GM12878 (cell line): ENCODE data around the gene ANKRD13A. TPM values are rescaled to one million over a fixed set of nuclear protein-coding genes. Genes with fewer than 3 reads are reported as not detected.

Experiments
- ATAC-seq: fragments of 200-7000 bp; cut with Tn5 transposase; 3 replicates; pipeline ENCODE4 v1.9.1; 2020; ENCODE audit warnings: mild to moderate bottlenecking, moderate library complexity
- BruUV-seq: library from RNA; stranded (reverse); fragments of 400-500 nt; replicated peaks from 2 replicates; lab custom pipeline; 2021; lab: Mats Ljungman, UMichigan
- CTCF ChIA-PET: fragments of 300-600 bp; sonication (Branson Sonifier 250); formaldehyde crosslinking; extraction: SDS; loops from one replicate; lab custom pipeline; 2021; ENCODE audit warnings: inconsistent platforms; lab: Yijun Ruan, JAX
- POLR2A ChIA-PET: fragments of 350-600 bp; formaldehyde crosslinking; extraction: SDS; loops from one replicate; lab custom pipeline; 2021; ENCODE audit warnings: inconsistent platforms; lab: Charles Lee
- RAD21 ChIA-PET: fragments of 300-600 bp; sonication (Branson Sonifier 250); formaldehyde crosslinking; loops from one replicate; lab custom pipeline; 2023; ENCODE audit warnings: antibody characterized with exemption; ENCODE audit not compliant: unreplicated experiment; lab: Charles Lee
- SMC1A ChIA-PET: fragments of 300-600 bp; sonication (Branson Sonifier 250); formaldehyde crosslinking; loops from one replicate; lab custom pipeline; 2023; ENCODE audit not compliant: unreplicated experiment, uncharacterized antibody; lab: Charles Lee
- DNase-seq: peaks from one replicate; pipeline ENCODE4 v3.0.0-alpha.2; 2011; ENCODE audit warnings: low read depth, low spot score
- FAIRE-seq: peaks from 3 replicates; lab custom pipeline; 2011; peaks lifted over from hg19 to GRCh38; lab: Jason Lieb, UNC
- H2AFZ ChIP-seq: 2 replicates; pipeline ENCODE4 v1.6.0; 2011; ENCODE audit warnings: low read depth, low read length, control low read depth; ENCODE audit not compliant: control insufficient read depth
- H3K27ac ChIP-seq: 2 replicates; pipeline ENCODE4 v1.5.1; 2011; ENCODE audit warnings: control low read depth; ENCODE audit not compliant: control insufficient read depth, insufficient read depth
- H3K27me3 ChIP-seq, 2 experiments: replicated peaks in 1 of 2; 2 replicates each; pipeline versions ENCODE4 v1.6.0 to v1.6.1; 2011; ENCODE audit warnings: low read length in 1 of 2; ENCODE audit not compliant: control insufficient read depth in 2 of 2, insufficient read depth in 2 of 2
- H3K36me3 ChIP-seq, 2 experiments: 2 replicates each; pipeline ENCODE4 v1.5.1; 2011; ENCODE audit warnings: low read length in 1 of 2; ENCODE audit not compliant: control insufficient read depth in 2 of 2, insufficient read depth in 2 of 2
- H3K4me1 ChIP-seq: 2 replicates; pipeline ENCODE4 v1.6.1; 2011; ENCODE audit warnings: mild to moderate bottlenecking, low read length, moderate library complexity, mixed read lengths; ENCODE audit not compliant: control insufficient read depth, insufficient read depth
- H3K4me2 ChIP-seq: 2 replicates; pipeline ENCODE4 v1.6.0; 2011; ENCODE audit warnings: control low read depth; ENCODE audit not compliant: control insufficient read depth, insufficient read depth
- H3K4me3 ChIP-seq: fragments of 200-600 bp; sonication (generic); 2 replicates; pipeline ENCODE4 v1.5.1; 2016
- H3K79me2 ChIP-seq: 2 replicates; pipeline ENCODE4 v1.6.0; 2011; ENCODE audit warnings: low read length; ENCODE audit not compliant: control insufficient read depth, insufficient read depth
- H3K9ac ChIP-seq: 2 replicates; pipeline ENCODE4 v1.8.0; 2011; ENCODE audit warnings: low read length, control low read depth, mixed read lengths; ENCODE audit not compliant: control insufficient read depth, insufficient read depth
- H3K9me3 ChIP-seq: replicated peaks from 3 replicates; pipeline ENCODE4 v1.5.1; 2011; ENCODE audit warnings: mild to moderate bottlenecking, low read length; ENCODE audit not compliant: control insufficient read depth, insufficient read depth
- H4K20me1 ChIP-seq: 2 replicates; pipeline ENCODE4 v1.6.0; 2011; ENCODE audit not compliant: control insufficient read depth, insufficient read depth
- EZH2 ChIP-seq: IDR thresholded peaks from 2 replicates; pipeline ENCODE4 v1.6.1; 2012; ENCODE audit warnings: low read depth, mild to moderate bottlenecking, control low read depth, inconsistent platforms, low read length, borderline replicate concordance; ENCODE audit not compliant: control insufficient read depth
- MEF2A ChIP-seq: IDR thresholded peaks from 2 replicates; pipeline ENCODE4 v1.6.1; 2011; ENCODE audit warnings: low read depth, mild to moderate bottlenecking, low read length, moderate library complexity; ENCODE audit not compliant: insufficient read depth
- NR2C2 ChIP-seq: IDR thresholded peaks from 2 replicates; pipeline ENCODE4 v1.6.1; 2011; ENCODE audit warnings: borderline replicate concordance, low read depth; ENCODE audit not compliant: control insufficient read depth, insufficient read length
- PAX5 ChIP-seq: IDR thresholded peaks from 2 replicates; pipeline ENCODE4 v1.6.1; 2011; ENCODE audit warnings: low read depth, low read length, borderline replicate concordance
- RAD21 ChIP-seq: IDR thresholded peaks from 2 replicates; pipeline ENCODE4 v1.6.1; 2011; ENCODE audit warnings: mild to moderate bottlenecking, low read depth, low read length, moderate library complexity; ENCODE audit not compliant: insufficient read depth
- SP1 ChIP-seq: IDR thresholded peaks from one replicate; pipeline ENCODE4 v1.6.1; 2011; ENCODE audit warnings: low read depth, low read length
- SREBF1 ChIP-seq: IDR thresholded peaks from 2 replicates; pipeline ENCODE4 v1.6.1; 2012; ENCODE audit warnings: mild to moderate bottlenecking, low read length
- TCF7 ChIP-seq: IDR thresholded peaks from 2 replicates; pipeline ENCODE4 v1.6.1; 2014; ENCODE audit warnings: antibody characterized with exemption, borderline replicate concordance
- ZBED1 ChIP-seq: IDR thresholded peaks from 2 replicates; pipeline ENCODE4 v1.6.1; 2016; ENCODE audit warnings: borderline replicate concordance
- ZNF217 ChIP-seq: fragments of 450-650 bp; IDR thresholded peaks from 2 replicates; pipeline ENCODE4 v1.6.1; 2017; ENCODE audit warnings: antibody characterized with exemption, mild to moderate bottlenecking
- WGBS: methylation state at CpG from one replicate; pipeline ENCODE4 v1.1.6; 2016; ENCODE audit warnings: low lambda C conversion rate; ENCODE audit not compliant: insufficient replicate concordance, insufficient coverage; ENCODE audit errors: missing lambda C conversion rate; 5-methylcytosine and 5-hydroxymethylcytosine counted together
- in situ Hi-C: fragments of 300-500 bp; cut with MboI; formaldehyde crosslinking; loops from 9 replicates; pipeline ENCODE4 v1.14.3; 2018; ENCODE audit warnings: mixed read lengths
- intact Hi-C: fragments of 100-400 bp; cut with micrococcal nuclease; formaldehyde crosslinking; loops from one replicate; pipeline ENCODE4 v1.14.2; 2022; ENCODE audit not compliant: unreplicated experiment
- polyA plus RNA-seq, 11 experiments: library from polyadenylated mRNA; depleted of rRNA in 4 of 11; unstranded in 6 of 11; stranded (reverse) in 5 of 11; fragments of >200 nt; fragmentation: Nextera tagmentation in 4 of 11; fragmentation: Illumina TruSeq in 1 of 11; extraction: Ambion mirVana in 4 of 11; extraction: Trizol in 1 of 11; gene quantifications; 1 replicate in 1 of 11; 2 replicates in 10 of 11; pipeline versions ENCODE4 v1.2.1 to v1.2.3, GENCODE V29; 2011 to 2016; ENCODE audit warnings: inconsistent platforms in 2 of 11, missing spikeins in 2 of 11, low read depth in 1 of 11
- total RNA-seq, 4 experiments: library from RNA; depleted of rRNA in 3 of 4; stranded (reverse); fragments of >200 nt in 3 of 4; fragmentation: Illumina TruSeq in 1 of 4; extraction: Trizol in 1 of 4; gene quantifications; 2 replicates each; pipeline versions ENCODE4 v1.2.1 to v1.2.3, GENCODE V29; 2013 to 2021
- TF ChIP-seq, protein P1 (sequence below): IDR thresholded peaks from 2 replicates; pipeline ENCODE4 v1.6.1; 2012; ENCODE audit warnings: low read depth, low read length, improper control_type of control experiment
- TF ChIP-seq, protein P2 (sequence below): IDR thresholded peaks from 2 replicates; pipeline ENCODE4 v1.6.1; 2012; ENCODE audit warnings: mild to moderate bottlenecking, low read depth, low read length
- TF ChIP-seq, protein P3 (sequence below): IDR thresholded peaks from 2 replicates; pipeline ENCODE4 v1.6.1; 2011; ENCODE audit warnings: borderline replicate concordance, low read depth, mild to moderate bottlenecking, moderate library complexity, low read length; ENCODE audit not compliant: insufficient read depth, poor library complexity, severe bottlenecking
- TF ChIP-seq, protein P4 (sequence below): fragments of 150-350 bp; IDR thresholded peaks from 2 replicates; pipeline ENCODE4 v1.6.1; 2016; ENCODE audit warnings: low read depth, low read length

The ANKRD13A gene
- total and polyA plus RNA-seq, 10 of the 15 experiments (the other 5 are each of a cell fraction or from before 2014, with no cell fraction given): 10.2 to 93.4 (median 76.5) TPM

DNA sequence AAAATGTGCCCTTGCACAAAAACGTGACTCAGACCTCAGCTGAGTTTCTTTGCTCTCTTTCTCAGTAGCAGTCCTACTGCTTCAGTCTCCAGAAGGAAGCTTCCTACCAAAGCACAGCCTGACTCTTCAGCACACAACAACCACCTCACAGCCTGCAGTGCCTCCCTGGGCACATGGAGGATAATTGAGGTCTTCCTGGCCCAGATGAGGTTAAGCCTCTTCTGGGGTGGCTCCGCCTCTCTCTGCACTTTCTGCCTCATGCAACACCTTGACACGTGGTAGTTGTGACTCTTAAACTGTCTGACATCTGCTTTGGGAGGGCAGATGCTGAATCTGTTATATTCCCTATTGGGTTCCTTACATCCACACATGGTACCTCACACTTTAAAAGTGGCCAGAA lies 36.8 kb upstream of the ANKRD13A start (continued):
- TF ChIP-seq, protein P1, sequence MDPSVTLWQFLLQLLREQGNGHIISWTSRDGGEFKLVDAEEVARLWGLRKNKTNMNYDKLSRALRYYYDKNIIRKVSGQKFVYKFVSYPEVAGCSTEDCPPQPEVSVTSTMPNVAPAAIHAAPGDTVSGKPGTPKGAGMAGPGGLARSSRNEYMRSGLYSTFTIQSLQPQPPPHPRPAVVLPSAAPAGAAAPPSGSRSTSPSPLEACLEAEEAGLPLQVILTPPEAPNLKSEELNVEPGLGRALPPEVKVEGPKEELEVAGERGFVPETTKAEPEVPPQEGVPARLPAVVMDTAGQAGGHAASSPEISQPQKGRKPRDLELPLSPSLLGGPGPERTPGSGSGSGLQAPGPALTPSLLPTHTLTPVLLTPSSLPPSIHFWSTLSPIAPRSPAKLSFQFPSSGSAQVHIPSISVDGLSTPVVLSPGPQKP: no peak
- no peak for TF ChIP-seq PAX5
- no peak for TF ChIP-seq EZH2
- TF ChIP-seq TCF7: no peak
- no peak for TF ChIP-seq SREBF1
- TF ChIP-seq NR2C2: no peak
- TF ChIP-seq RAD21: no peak

DNA sequence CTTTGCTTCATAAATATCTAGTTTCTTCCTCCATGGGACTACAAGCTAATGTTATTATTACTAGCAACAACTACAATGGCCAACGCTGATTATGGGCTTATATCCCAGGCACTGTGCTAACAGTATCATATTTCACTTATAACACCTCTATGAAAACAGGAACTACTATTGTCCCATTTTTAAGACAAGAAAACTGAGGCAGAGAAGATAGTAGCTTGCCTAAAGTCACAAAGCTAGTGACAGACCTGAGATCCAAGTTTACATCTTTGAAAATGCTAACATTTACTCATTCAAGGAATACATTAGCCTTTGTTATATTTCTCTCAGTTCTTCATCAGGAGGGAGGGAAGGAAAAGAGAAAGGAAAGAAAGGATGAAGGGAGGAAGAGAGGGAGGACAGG lies 35.9 kb upstream of the ANKRD13A start:
- Histone ChIP-seq H3K4me2 (no peak overlapping the region), H3K4me3 (no peak overlapping the region), H3K27me3 (no peaks in the 10 kb centered on the region), H2AFZ (no peak overlapping the region), H3K4me1 (peaks cover 7% of the 10 kb centered on the region), H3K36me3 (peaks cover 17 to 24% of the 10 kb centered on the region in 2 experiments), H3K79me2 (no peaks in the 10 kb centered on the region), H3K9ac (no peak overlapping the region), H4K20me1 (no peaks in the 10 kb centered on the region), H3K9me3 (no peaks in the 10 kb centered on the region), H3K27ac (no peak overlapping the region)
- CTCF ChIA-PET: interaction anchor here (0.6 kb wide), 1 partner anchor 30 kb away, joined by 3 read pairs; no protein-coding TSS in a partner anchor
- POLR2A ChIA-PET: no interaction called here
- DNase-seq (no peak), FAIRE-seq (no peak), ATAC-seq (no peak)
- RAD21 ChIA-PET: interaction anchor here (1.2 kb wide), 1 partner anchor 100 kb away, joined by 3 read pairs; no protein-coding TSS in a partner anchor
- BruUV-seq: TSS peak; percentile 48
- intact Hi-C loops: no loop called here
- SMC1A ChIA-PET: interaction anchor here (1.0 to 1.2 kb wide), 2 partner anchors 10 to 17 kb away, joined by 3 to 6 read pairs; no protein-coding TSS in a partner anchor
- WGBS: 100% methylated on average over 1 of the region's 1 CpG
- in situ Hi-C loops: no loop called here
- TF ChIP-seq, protein P2, sequence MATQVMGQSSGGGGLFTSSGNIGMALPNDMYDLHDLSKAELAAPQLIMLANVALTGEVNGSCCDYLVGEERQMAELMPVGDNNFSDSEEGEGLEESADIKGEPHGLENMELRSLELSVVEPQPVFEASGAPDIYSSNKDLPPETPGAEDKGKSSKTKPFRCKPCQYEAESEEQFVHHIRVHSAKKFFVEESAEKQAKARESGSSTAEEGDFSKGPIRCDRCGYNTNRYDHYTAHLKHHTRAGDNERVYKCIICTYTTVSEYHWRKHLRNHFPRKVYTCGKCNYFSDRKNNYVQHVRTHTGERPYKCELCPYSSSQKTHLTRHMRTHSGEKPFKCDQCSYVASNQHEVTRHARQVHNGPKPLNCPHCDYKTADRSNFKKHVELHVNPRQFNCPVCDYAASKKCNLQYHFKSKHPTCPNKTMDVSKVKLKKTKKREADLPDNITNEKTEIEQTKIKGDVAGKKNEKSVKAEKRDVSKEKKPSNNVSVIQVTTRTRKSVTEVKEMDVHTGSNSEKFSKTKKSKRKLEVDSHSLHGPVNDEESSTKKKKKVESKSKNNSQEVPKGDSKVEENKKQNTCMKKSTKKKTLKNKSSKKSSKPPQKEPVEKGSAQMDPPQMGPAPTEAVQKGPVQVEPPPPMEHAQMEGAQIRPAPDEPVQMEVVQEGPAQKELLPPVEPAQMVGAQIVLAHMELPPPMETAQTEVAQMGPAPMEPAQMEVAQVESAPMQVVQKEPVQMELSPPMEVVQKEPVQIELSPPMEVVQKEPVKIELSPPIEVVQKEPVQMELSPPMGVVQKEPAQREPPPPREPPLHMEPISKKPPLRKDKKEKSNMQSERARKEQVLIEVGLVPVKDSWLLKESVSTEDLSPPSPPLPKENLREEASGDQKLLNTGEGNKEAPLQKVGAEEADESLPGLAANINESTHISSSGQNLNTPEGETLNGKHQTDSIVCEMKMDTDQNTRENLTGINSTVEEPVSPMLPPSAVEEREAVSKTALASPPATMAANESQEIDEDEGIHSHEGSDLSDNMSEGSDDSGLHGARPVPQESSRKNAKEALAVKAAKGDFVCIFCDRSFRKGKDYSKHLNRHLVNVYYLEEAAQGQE: no peak
- TF ChIP-seq ZNF217 (no peak), ZBED1 (no peak), MEF2A (no peak), SP1 (no peak)
- TF ChIP-seq, protein P3, sequence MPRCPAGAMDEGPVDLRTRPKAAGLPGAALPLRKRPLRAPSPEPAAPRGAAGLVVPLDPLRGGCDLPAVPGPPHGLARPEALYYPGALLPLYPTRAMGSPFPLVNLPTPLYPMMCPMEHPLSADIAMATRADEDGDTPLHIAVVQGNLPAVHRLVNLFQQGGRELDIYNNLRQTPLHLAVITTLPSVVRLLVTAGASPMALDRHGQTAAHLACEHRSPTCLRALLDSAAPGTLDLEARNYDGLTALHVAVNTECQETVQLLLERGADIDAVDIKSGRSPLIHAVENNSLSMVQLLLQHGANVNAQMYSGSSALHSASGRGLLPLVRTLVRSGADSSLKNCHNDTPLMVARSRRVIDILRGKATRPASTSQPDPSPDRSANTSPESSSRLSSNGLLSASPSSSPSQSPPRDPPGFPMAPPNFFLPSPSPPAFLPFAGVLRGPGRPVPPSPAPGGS: no peak
- TF ChIP-seq, protein P4, sequence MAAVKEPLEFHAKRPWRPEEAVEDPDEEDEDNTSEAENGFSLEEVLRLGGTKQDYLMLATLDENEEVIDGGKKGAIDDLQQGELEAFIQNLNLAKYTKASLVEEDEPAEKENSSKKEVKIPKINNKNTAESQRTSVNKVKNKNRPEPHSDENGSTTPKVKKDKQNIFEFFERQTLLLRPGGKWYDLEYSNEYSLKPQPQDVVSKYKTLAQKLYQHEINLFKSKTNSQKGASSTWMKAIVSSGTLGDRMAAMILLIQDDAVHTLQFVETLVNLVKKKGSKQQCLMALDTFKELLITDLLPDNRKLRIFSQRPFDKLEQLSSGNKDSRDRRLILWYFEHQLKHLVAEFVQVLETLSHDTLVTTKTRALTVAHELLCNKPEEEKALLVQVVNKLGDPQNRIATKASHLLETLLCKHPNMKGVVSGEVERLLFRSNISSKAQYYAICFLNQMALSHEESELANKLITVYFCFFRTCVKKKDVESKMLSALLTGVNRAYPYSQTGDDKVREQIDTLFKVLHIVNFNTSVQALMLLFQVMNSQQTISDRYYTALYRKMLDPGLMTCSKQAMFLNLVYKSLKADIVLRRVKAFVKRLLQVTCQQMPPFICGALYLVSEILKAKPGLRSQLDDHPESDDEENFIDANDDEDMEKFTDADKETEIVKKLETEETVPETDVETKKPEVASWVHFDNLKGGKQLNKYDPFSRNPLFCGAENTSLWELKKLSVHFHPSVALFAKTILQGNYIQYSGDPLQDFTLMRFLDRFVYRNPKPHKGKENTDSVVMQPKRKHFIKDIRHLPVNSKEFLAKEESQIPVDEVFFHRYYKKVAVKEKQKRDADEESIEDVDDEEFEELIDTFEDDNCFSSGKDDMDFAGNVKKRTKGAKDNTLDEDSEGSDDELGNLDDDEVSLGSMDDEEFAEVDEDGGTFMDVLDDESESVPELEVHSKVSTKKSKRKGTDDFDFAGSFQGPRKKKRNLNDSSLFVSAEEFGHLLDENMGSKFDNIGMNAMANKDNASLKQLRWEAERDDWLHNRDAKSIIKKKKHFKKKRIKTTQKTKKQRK: no peak
